ENCODE data around the gene TSPAN3.

Gene TSPAN3

DNA sequence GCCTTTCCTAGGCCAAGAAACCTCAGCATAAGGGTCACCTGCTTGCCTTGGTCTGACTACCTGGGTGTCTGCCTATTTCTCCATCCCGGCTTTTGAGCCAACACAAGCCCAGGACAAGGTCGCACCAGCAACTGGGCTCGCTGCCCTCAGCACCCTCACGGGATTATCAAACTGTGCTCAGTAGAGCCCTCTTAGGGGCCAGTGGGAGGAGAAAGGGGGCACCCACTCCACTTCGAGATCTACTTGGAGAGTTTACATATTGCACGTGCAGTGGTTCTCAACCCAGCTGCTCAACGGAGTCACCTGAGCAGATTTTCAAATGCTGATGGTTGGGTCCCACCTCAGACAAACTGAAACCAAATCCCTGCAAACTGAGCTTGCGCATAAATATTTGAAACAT, 31.1 kb downstream of the TSPAN3 start:
- Histone ChIP-seq H3K4me3 (ENCODE audit: low read depth, low read length) (no peak overlapping the region), H3K27me3 (ENCODE audit: insufficient read depth, low read length) (no peaks in the 10 kb centered on the region), H2AFZ (ENCODE audit: low read length, unreplicated experiment) (no peak overlapping the region), H3K4me1 (ENCODE audit: control insufficient read depth, insufficient read depth, low read length, unreplicated experiment) (peaks cover 3% of the 10 kb centered on the region), H3K36me3 (ENCODE audit: insufficient read depth, low read length) (no peaks in the 10 kb centered on the region), H3K79me2 (ENCODE audit: control insufficient read depth, insufficient read depth, low read length, unreplicated experiment) (no peaks in the 10 kb centered on the region), H3K27ac (ENCODE audit: low read depth, low read length) (no peak overlapping the region)

DNA sequence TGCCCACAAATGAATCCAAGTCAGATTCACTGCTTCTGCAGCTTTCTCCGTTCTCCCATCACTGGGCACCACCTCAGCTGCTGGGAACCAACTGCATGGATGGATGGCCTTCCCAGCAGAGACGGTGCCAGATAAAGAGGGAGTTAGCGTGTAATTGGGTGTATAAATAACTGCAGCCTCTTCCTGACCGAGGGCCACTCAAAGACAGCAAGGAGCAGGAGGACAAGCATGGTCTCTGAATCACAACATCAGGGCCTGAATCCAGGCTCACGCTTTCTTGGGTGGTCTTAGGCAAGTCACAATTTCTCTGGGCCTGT, 31.7 kb downstream of the TSPAN3 start:
- no peak overlapping the region for H2AFZ ChIP-seq (ENCODE audit: low read length, unreplicated experiment)
- H3K36me3 ChIP-seq (ENCODE audit: insufficient read depth, low read length), result no peaks in the 10 kb centered on the region
- H3K27ac ChIP-seq (ENCODE audit: low read depth, low read length), result no peak overlapping the region
- H3K4me1 ChIP-seq (ENCODE audit: control insufficient read depth, insufficient read depth, low read length, unreplicated experiment), result no peaks in the 10 kb centered on the region
- no peaks in the 10 kb centered on the region for H3K79me2 ChIP-seq (ENCODE audit: control insufficient read depth, insufficient read depth, low read length, unreplicated experiment)
- H3K4me3 ChIP-seq (ENCODE audit: low read depth, low read length), result no peak overlapping the region
- H3K27me3 ChIP-seq (ENCODE audit: insufficient read depth, low read length), result no peaks in the 10 kb centered on the region

DNA sequence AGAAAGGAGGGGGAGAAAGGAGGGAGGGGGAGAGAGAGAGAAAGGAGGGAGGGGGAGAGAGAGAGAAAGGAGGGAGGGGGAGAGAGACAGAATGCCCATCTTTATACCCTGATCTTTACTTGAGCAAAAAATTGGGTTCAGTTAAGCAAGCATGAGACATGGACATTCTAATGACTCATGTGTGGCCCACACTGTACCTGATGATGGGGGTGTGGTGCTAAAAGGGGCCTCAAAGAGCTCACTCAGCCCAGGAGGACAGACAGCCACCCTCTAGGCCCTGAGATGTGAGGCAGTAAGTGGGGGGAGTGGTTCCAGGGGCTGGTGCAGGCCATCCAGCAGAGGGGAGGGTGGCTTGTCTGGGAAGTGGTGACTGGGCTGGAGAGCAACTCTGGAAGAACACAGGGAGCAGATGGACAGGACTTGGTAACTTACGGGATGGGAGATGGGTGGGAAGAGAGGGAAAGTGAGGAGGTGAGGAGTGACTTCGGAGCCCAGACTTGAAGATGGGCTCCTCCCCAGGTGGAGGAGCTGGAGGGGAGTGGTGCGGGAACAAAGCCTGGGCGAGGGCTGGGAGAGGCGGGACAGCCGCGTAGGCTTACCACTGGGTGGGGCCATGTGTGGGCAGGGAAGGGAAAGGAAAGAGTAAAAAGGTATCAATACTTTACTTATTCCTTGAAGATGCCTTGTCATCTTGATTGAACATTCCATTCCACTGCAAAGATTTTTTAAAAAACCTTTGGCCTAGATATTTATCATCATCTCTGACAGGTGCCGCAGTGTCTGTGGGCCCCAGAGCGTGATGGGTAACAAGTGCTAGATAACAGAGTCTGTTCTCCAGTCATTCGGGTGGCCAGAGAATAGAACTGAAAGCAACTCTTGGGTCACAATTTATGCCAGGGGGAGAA, 32.3 kb downstream of the TSPAN3 start:
- Histone ChIP-seq H3K79me2 (ENCODE audit: control insufficient read depth, insufficient read depth, low read length, unreplicated experiment) (no peaks in the 10 kb centered on the region), H3K4me1 (ENCODE audit: control insufficient read depth, insufficient read depth, low read length, unreplicated experiment) (no peaks in the 10 kb centered on the region), H3K27me3 (ENCODE audit: insufficient read depth, low read length) (no peaks in the 10 kb centered on the region), H3K27ac (ENCODE audit: low read depth, low read length) (no peak overlapping the region), H3K4me3 (ENCODE audit: low read depth, low read length) (no peak overlapping the region), H2AFZ (ENCODE audit: low read length, unreplicated experiment) (no peak overlapping the region), H3K36me3 (ENCODE audit: insufficient read depth, low read length) (no peaks in the 10 kb centered on the region)

DNA sequence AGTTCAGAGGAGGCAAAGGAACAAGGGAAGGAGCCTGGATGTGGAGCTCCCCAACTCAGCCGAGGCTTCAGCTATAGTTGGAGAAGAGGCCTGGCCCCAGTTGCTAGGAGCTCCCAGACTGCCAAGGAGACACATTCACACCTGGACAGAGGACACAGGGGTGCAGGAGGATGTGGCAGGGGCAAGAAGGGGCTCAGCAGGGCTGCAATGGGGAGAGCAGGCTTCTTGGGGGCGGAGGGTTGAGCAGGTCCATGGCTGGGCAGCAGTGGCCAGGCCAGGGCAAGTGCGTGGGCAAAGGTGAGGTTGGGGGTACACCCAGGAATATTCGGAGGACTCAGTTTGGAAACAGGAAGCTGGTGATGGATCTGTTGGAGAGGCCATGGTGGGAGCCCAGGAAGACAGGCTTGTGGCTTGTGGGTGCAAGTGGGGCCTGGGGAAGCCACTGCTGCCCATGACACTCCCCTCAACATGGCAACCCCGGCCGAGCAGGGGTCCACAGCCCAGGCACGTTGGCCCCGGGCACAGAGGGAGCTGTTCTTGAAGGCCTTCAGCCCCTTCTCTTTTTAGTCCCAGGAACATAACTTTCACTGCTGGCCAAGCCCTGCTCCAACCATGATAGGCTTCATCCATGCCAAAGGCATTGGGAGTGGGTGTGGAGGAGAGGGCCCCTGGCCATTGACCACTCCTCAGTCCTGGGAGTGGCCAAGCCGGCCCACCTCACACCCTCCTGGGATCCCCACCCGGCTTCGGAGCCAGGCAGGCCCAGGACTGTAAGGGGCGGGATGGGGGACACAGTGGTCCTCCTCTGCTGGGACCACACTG, 33.3 kb downstream of the TSPAN3 start:
- H3K4me3 ChIP-seq (ENCODE audit: low read depth, low read length), result no peak overlapping the region
- H3K79me2 ChIP-seq (ENCODE audit: control insufficient read depth, insufficient read depth, low read length, unreplicated experiment), result no peaks in the 10 kb centered on the region
- no peak overlapping the region for H2AFZ ChIP-seq (ENCODE audit: low read length, unreplicated experiment)
- H3K27me3 ChIP-seq (ENCODE audit: insufficient read depth, low read length), result no peaks in the 10 kb centered on the region
- H3K27ac ChIP-seq (ENCODE audit: low read depth, low read length), result no peak overlapping the region
- no peaks in the 10 kb centered on the region for H3K36me3 ChIP-seq (ENCODE audit: insufficient read depth, low read length)
- H3K4me1 ChIP-seq (ENCODE audit: control insufficient read depth, insufficient read depth, low read length, unreplicated experiment), result no peaks in the 10 kb centered on the region

DNA sequence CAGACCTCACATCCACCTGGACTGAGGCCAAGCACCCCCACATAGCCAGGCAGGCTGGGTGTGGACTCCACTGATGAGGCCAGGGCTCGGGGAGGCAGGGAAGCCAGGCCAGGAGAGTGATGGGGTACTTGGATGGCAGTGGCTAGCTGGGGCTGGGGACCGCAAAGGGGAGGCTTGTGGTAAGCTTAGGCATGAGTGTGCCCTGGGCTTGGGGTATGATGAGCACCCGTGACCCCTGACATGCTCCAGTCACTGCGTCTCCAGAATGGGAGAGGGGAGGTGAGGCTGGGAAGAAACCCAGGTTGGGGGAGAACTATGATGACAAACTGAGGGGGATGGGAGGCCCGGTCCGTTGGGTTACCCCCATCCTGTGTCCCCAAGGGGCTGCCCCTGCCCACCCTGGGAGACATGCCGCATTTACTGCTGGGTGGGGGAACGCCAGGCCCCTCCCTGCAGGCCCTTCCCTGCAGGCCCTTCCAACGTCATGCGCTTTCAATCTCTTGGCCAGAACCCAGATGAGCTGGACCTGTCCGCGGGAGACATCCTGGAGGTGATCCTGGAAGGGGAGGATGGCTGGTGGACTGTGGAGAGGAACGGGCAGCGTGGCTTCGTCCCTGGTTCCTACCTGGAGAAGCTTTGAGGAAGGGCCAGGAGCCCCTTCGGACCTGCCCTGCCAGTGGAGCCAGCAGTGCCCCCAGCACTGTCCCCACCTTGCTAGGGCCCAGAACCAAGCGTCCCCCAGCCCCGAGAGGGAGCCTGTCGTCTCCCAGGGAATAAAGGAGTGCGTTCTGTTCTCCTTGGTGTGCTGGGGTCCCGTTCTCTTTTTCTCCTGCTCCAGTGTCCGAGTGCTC, 34.1 kb downstream of the TSPAN3 start:
- Histone ChIP-seq H3K4me3 (ENCODE audit: low read depth, low read length) (no peak overlapping the region), H3K27me3 (ENCODE audit: insufficient read depth, low read length) (no peaks in the 10 kb centered on the region), H3K79me2 (ENCODE audit: control insufficient read depth, insufficient read depth, low read length, unreplicated experiment) (no peaks in the 10 kb centered on the region), H3K36me3 (ENCODE audit: insufficient read depth, low read length) (no peaks in the 10 kb centered on the region), H2AFZ (ENCODE audit: low read length, unreplicated experiment) (no peak overlapping the region), H3K27ac (ENCODE audit: low read depth, low read length) (no peak overlapping the region), H3K4me1 (ENCODE audit: control insufficient read depth, insufficient read depth, low read length, unreplicated experiment) (no peaks in the 10 kb centered on the region)

DNA sequence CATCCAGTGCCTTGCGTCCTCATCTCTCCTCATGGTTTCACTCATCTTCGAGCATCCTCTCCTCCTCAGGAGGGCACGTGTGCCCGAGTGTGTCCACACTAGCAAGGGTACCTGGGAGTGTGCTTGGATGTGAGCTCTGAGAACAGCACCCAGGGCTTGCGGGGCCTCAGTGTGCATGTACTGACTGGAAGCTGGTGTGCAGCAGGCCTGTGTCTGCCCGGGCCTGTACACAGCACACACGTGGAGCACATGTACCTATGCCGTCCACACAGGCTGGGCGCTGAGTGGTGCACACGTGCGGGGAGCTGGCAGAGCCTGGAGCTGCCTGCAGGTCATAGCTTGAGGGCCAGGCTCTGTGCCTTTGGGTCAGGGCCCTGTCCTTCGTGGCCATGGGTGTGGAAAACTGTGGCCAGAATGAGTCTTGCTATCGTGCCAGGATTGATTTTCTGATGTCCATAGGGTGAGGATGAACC, 34.9 kb downstream of the TSPAN3 start:
- Histone ChIP-seq H3K79me2 (ENCODE audit: control insufficient read depth, insufficient read depth, low read length, unreplicated experiment) (no peaks in the 10 kb centered on the region), H3K27me3 (ENCODE audit: insufficient read depth, low read length) (no peaks in the 10 kb centered on the region), H3K4me3 (ENCODE audit: low read depth, low read length) (no peak overlapping the region), H2AFZ (ENCODE audit: low read length, unreplicated experiment) (no peak overlapping the region), H3K27ac (ENCODE audit: low read depth, low read length) (no peak overlapping the region), H3K4me1 (ENCODE audit: control insufficient read depth, insufficient read depth, low read length, unreplicated experiment) (no peaks in the 10 kb centered on the region), H3K36me3 (ENCODE audit: insufficient read depth, low read length) (no peaks in the 10 kb centered on the region)

DNA sequence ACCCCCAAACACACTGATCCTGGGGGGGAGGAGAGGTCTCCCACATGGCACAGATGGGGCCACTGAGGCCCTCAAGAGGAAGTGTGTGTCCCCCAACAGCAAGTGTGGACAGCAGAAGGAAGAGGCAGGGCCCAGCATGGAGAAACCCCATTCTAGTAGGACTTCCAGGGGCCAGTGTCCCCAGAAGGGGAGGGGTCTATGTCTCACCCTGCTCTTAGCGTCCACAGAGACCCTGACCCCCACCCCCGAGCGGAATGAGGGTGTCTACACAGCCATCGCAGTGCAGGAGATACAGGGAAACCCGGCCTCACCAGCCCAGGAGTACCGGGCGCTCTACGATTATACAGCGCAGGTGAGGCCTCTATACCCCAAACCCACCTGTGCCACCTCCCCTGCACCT, 35.3 kb downstream of the TSPAN3 start:
- no peaks in the 10 kb centered on the region for H3K27me3 ChIP-seq (ENCODE audit: insufficient read depth, low read length)
- no peaks in the 10 kb centered on the region for H3K79me2 ChIP-seq (ENCODE audit: control insufficient read depth, insufficient read depth, low read length, unreplicated experiment)
- no peak overlapping the region for H2AFZ ChIP-seq (ENCODE audit: low read length, unreplicated experiment)
- H3K36me3 ChIP-seq (ENCODE audit: insufficient read depth, low read length), result no peaks in the 10 kb centered on the region
- no peak overlapping the region for H3K27ac ChIP-seq (ENCODE audit: low read depth, low read length)
- no peaks in the 10 kb centered on the region for H3K4me1 ChIP-seq (ENCODE audit: control insufficient read depth, insufficient read depth, low read length, unreplicated experiment)
- H3K4me3 ChIP-seq (ENCODE audit: low read depth, low read length), result no peak overlapping the region

DNA sequence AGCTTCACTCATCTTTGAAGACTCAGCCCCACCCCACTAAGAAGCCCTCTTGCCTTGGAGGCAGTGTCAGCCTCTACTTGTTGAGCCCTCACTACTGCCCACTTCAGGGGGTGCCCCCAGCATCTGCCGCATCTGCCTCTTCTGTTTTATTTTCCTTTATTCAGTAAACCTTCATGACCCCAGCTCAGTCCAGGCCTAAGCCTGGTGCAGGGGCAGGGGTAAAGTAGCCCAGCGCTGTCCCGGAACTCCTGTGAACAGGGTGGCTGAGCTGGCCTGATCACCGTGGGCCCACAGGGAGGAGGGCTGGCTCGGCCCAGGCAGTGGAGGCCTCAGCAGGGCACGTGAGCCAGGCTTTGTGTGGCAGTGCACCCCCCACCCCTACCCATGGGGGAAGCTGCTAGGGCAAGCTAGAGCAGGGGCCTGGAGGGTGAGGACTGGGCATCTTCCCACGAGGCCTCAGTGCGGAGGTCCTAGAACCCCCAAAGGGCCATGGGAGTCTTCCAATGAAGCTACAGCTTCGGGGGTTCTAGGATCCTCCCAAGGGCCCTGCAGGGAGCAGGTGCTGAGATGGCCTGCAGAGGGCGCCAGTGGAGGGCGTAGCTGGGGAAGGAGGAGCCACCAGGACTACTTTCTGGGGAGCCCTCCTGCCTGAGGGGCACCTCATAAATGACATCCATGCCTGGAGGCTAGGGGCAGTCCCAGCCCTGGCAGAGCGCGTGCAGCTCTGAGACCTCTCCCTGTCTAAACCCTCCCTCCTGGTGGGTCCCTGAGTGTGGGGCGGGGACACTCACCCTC, 36.0 kb downstream of the TSPAN3 start:
- Histone ChIP-seq H3K79me2 (ENCODE audit: control insufficient read depth, insufficient read depth, low read length, unreplicated experiment) (no peaks in the 10 kb centered on the region), H2AFZ (ENCODE audit: low read length, unreplicated experiment) (no peak overlapping the region), H3K27me3 (ENCODE audit: insufficient read depth, low read length) (no peaks in the 10 kb centered on the region), H3K27ac (ENCODE audit: low read depth, low read length) (no peak overlapping the region), H3K4me3 (ENCODE audit: low read depth, low read length) (no peak overlapping the region), H3K4me1 (ENCODE audit: control insufficient read depth, insufficient read depth, low read length, unreplicated experiment) (no peaks in the 10 kb centered on the region), H3K36me3 (ENCODE audit: insufficient read depth, low read length) (no peaks in the 10 kb centered on the region)

DNA sequence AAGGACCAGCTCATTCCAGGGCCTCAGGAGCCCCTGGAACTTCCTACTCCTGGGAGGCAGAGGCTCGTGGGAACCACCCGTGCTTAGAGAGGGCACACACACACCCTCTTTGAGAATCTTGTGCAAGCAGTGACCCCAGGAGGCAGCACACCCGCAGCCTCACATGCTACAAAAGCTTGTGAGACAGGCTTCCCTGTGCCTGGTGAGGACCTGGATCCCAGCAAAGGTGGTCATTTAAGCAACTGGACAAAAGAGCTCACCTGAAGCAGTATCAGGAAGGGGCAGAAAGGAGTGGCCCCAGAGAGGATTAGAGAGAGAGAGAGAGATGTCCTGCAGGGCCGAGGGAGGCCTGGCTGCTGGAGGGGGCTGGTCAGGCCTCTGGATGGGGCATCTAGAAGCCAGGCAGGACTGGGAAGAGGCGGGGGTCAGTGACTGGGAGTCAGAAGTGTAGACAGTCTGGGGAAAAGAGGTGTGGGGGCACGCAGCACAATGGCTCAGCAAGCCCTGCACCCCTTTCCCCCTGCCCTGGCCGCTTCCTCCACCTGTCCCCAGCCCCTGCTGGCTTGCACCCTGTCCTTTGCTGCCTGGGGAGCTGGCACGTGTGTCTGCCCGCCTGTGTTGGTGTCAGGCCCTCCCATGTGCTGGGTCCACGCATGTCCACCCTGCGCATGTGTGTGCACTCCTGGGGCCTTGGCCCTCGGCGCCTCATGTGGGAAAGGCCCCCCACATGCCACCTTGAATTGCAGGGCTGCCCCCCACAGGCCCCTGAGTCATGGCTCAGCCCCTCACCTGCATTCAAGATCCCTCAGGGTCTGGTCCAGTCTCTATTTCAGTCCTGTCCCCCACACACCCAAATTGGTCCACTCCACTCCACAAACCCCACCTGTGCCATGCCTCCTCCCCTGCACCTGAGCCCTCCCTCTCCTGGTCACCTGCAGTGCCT, 36.9 kb downstream of the TSPAN3 start:
- H3K4me1 ChIP-seq (ENCODE audit: control insufficient read depth, insufficient read depth, low read length, unreplicated experiment), result no peaks in the 10 kb centered on the region
- H3K4me3 ChIP-seq (ENCODE audit: low read depth, low read length), result no peak overlapping the region
- H2AFZ ChIP-seq (ENCODE audit: low read length, unreplicated experiment), result no peak overlapping the region
- H3K27me3 ChIP-seq (ENCODE audit: insufficient read depth, low read length), result no peaks in the 10 kb centered on the region
- H3K36me3 ChIP-seq (ENCODE audit: insufficient read depth, low read length), result no peaks in the 10 kb centered on the region
- H3K79me2 ChIP-seq (ENCODE audit: control insufficient read depth, insufficient read depth, low read length, unreplicated experiment), result no peaks in the 10 kb centered on the region
- no peak overlapping the region for H3K27ac ChIP-seq (ENCODE audit: low read depth, low read length)
